Kidney epithelial cell (primary cell): Measurements from ENCODE around the gene DVL1. TPM values are rescaled to one million over a fixed set of nuclear protein-coding genes. Genes with fewer than 3 reads are reported as not detected.

Experiments
- DNase-seq: peaks from one replicate; pipeline ENCODE4 v3.0.0-alpha.2; 2010; ENCODE audit warnings: low read depth
- H3K27me3 ChIP-seq: 2 replicates; pipeline ENCODE4 v1.6.0; 2011; ENCODE audit warnings: low read length; ENCODE audit not compliant: control insufficient read depth, insufficient read depth
- H3K36me3 ChIP-seq: 2 replicates; pipeline ENCODE4 v1.5.1; 2011; ENCODE audit warnings: low read length; ENCODE audit not compliant: control insufficient read depth, insufficient read depth
- H3K4me3 ChIP-seq: 2 replicates; pipeline ENCODE4 v1.5.1; 2011; ENCODE audit warnings: low read depth, mild to moderate bottlenecking, control low read depth, low read length
- CTCF ChIP-seq: IDR thresholded peaks from 2 replicates; pipeline ENCODE4 v1.5.1; 2011; ENCODE audit warnings: mild to moderate bottlenecking, moderate library complexity, low read length, control low read depth, inconsistent platforms; ENCODE audit not compliant: insufficient read depth, poor library complexity, severe bottlenecking
- total RNA-seq: library from RNA; depleted of rRNA; stranded (reverse); fragments of >200 nt; gene quantifications from 2 replicates; pipeline ENCODE4 v1.2.3, GENCODE V29; 2015

DVL1 gene
- total RNA-seq, 1 donor from 2014 or later: 87.3 TPM

GRCh38 chr1:1304331-1305299 is 44.6 kb downstream of the DVL1 start:
- no peak for TF ChIP-seq CTCF
- DNase-seq: peak; percentile 31
- H3K27me3 ChIP-seq: no peaks in the 10 kb centered on the region
- peak overlapping the region; percentile 6 for H3K4me3 ChIP-seq
- peaks cover 1% of the 10 kb centered on the region for H3K36me3 ChIP-seq

GRCh38 chr1:1303736-1304135 is 45.5 kb downstream of the DVL1 start:
- Histone ChIP-seq H3K27me3 (no peaks in the 10 kb centered on the region), H3K4me3 (no peak overlapping the region)

GRCh38 chr1:1302951-1303509 is 46.2 kb downstream of the DVL1 start:
- Histone ChIP-seq H3K27me3 (no peaks in the 10 kb centered on the region), H3K4me3 (no peak overlapping the region), H3K36me3 (no peaks in the 10 kb centered on the region)
- no peak for DNase-seq
- TF ChIP-seq CTCF: no peak

More at GRCh38 chr1:1303736-1304135, 45.5 kb downstream of the DVL1 start:
- TF ChIP-seq CTCF: no peak
- no peaks in the 10 kb centered on the region for H3K36me3 ChIP-seq
- DNase-seq: no peak

GRCh38 chr1:1302006-1302430 is 47.2 kb downstream of the DVL1 start:
- no peak for DNase-seq
- TF ChIP-seq CTCF: peak; percentile 51
- Histone ChIP-seq H3K36me3 (no peaks in the 10 kb centered on the region), H3K27me3 (no peaks in the 10 kb centered on the region), H3K4me3 (no peak overlapping the region)

GRCh38 chr1:1300352-1300739 is 48.9 kb downstream of the DVL1 start:
- DNase-seq: no peak
- H3K36me3 ChIP-seq: no peaks in the 10 kb centered on the region
- no peak overlapping the region for H3K4me3 ChIP-seq
- TF ChIP-seq CTCF: no peak
- H3K27me3 ChIP-seq: no peaks in the 10 kb centered on the region
